Stimulated activated CD8-positive, alpha-beta memory T cell treated with anti-CD3 and anti-CD28 coated beads, Interleukin-15, amount 100 ng/mL, for 24 hours (primary cell): ENCODE measurements around the gene OXTR.

Experiments
- DNase-seq: peaks from one replicate; pipeline ENCODE4 v3.0.0-alpha.2; 2020; ENCODE audit warnings: low read depth

The OXTR gene

GRCh38 chr3:8767256-8767666 is 2.2 kb downstream of the OXTR start:
- no peak for DNase-seq

GRCh38 chr3:8766148-8766547 is 3.3 kb downstream of the OXTR start:
- no peak for DNase-seq

GRCh38 chr3:8765528-8765927 is 3.9 kb downstream of the OXTR start:
- DNase-seq: no peak

GRCh38 chr3:8764528-8764927 is 4.9 kb downstream of the OXTR start:
- no peak for DNase-seq

- no peak for DNase-seq
Observed at GRCh38 chr3:8762607-8763377, 6.6 kb downstream of the OXTR start.

- no peak for DNase-seq
Observed at GRCh38 chr3:8761866-8762265, 7.5 kb downstream of the OXTR start.

GRCh38 chr3:8760506-8760905 is 8.9 kb downstream of the OXTR start:
- no peak for DNase-seq

- DNase-seq: no peak
Observed at GRCh38 chr3:8760091-8760490, 9.3 kb downstream of the OXTR start.

- no peak for DNase-seq
Observed at GRCh38 chr3:8759038-8759707, 10.2 kb downstream of the OXTR start.

- DNase-seq: no peak
Observed at GRCh38 chr3:8757551-8758518, 11.6 kb downstream of the OXTR start.

- DNase-seq: no peak
Observed at GRCh38 chr3:8756671-8757070, 12.7 kb downstream of the OXTR start.

GRCh38 chr3:8755564-8756237 is 13.7 kb downstream of the OXTR start:
- DNase-seq: no peak

GRCh38 chr3:8755097-8755496 is 14.3 kb downstream of the OXTR start:
- DNase-seq: no peak

GRCh38 chr3:8752832-8753231 is 16.6 kb downstream of the OXTR start:
- DNase-seq: no peak

- no peak for DNase-seq
Observed at GRCh38 chr3:8749316-8749715, 20.1 kb downstream of the OXTR start.

- no peak for DNase-seq
Observed at GRCh38 chr3:8746780-8747345, 22.6 kb downstream of the OXTR start.

- DNase-seq: no peak
Observed at GRCh38 chr3:8745619-8746370, 23.6 kb downstream of the OXTR start.

GRCh38 chr3:8743911-8744310 is 25.5 kb downstream of the OXTR start:
- DNase-seq: no peak

GRCh38 chr3:8743021-8743601 is 26.3 kb downstream of the OXTR start:
- no peak for DNase-seq

- DNase-seq: no peak
Observed at GRCh38 chr3:8741581-8742261, 27.7 kb downstream of the OXTR start.
